Stimulated activated CD4-positive, alpha-beta T cell treated with anti-CD3 and anti-CD28 coated beads, Interleukin-1b, Interleukin-23, amount 100 ng/mL, for 4 hours (primary cell): ENCODE data around the gene DVL3.

Source experiments
- DNase-seq, 2 donors: peaks; one replicate each; pipeline ENCODE4 v3.0.0-alpha.2; 2020; ENCODE audit warnings: low read depth in 2 of 2

Gene DVL3

DNA sequence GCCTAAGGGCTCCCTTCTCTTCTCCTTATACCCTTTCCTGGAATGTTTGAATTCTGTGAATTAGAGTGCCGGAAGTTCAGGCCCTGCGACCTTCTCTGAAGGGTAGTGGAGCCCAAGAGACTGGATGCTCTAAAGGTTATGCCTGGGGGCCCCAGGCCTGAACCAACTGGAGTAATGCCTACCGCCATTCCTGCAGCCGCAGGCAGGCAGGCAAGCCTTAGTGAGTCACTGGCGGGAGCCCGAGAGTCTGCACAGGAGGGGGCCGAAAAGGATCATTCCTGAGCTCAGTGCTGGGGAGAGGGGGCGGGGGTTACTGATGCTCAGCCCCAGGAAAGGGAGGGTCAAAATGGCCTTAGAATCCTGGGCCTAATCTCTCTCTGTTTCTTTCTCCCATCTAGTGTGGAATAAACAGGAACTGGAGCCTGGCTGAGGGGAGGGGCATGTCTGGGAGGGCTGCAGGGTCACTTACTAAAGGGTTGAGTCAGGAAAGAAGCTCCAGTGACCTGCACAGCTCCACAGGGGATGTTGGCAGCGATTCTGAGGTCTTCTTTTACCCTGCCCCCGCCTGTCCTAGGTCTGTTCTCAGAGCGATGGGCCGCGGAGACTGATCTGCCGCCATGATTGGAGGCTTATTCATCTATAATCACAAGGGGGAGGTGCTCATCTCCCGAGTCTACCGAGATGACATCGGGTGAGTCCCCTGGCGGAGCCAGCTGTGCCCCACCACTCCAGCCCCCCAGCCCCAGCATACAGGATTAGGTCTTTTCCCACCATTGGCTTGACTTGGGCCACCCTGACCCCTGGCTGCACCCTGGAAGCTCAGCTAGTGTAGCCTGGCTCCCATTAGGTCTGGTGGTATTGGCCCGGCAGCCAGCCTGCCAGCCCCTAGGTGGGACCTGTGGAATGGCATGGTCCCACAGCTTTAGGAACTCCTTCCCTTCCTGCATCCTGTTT, 21.5 kb downstream of the DVL3 start:
- no peak for DNase-seq

GRCh38 chr3:184177331-184177731, 22.2 kb downstream of the DVL3 start:
- no peak for DNase-seq

DNA sequence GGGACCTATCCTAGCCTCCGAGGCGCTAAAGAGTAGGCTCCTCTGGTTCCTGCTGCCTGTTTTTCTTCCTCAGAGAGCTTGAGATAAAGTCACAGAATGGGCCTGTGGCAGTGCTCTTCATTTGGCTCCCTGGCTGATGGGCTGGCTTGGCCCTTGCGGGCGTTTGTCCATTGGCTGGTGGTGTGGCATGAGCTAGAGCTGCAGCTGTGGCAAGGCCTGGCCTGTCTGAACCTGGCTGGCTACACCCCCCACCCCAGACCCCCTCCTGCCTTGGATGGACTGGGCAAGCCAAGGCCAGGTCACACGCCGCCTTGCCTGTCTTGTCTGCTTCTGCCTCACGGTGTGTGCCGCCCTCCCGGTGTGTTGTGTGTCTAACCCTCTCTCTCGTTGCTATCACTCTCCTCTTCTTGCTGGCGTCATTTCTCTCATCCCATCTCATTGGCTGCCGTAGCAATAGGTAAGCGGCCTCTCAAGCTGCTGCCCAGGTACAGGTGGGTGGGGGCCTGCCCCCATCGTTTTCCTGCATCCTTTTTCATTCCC, 22.7 kb downstream of the DVL3 start:
- no peak for DNase-seq

DNA sequence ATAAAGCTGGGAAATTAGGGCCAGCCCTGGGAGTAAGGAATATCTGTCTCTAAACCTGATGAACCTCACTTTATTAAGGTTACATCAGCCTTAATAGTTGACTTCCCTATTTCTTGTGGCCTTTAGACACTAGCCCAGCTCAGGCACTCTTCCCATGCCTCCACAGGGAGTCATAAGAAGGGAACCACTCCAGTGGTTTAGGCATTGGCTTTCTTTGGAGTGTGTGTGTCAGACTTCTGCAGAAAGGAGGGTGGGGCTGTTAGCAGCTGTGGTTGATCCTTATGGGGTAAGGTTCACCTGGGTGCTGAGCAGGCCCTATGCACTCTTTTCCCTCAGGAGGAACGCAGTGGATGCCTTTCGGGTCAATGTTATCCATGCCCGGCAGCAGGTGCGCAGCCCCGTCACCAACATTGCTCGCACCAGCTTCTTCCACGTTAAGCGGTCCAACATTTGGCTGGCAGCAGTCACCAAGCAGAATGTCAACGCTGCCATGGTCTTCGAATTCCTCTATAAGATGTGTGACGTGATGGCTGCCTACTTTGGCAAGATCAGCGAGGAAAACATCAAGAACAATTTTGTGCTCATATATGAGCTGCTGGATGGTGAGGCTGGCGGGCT, 23.5 kb downstream of the DVL3 start:
- DNase-seq, result no peak

DNA sequence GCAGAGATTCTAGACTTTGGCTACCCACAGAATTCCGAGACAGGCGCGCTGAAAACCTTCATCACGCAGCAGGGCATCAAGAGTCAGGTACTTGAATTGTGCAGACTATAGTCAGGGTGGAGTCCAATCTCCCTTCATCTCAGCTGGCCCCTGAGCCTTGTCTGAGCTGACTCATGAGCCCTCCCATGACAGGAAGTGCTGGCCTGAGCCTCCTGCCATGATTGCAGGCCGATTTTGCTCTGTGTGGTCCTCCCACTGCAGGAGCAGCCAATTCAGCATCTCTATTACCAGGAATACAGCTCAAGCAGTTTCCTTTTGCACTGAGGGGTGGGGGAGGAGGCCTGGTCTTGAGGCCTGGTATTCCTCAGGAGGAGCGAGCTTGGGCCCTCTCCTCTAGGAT, 25.0 kb downstream of the DVL3 start:
- DNase-seq, result no peak

DNA sequence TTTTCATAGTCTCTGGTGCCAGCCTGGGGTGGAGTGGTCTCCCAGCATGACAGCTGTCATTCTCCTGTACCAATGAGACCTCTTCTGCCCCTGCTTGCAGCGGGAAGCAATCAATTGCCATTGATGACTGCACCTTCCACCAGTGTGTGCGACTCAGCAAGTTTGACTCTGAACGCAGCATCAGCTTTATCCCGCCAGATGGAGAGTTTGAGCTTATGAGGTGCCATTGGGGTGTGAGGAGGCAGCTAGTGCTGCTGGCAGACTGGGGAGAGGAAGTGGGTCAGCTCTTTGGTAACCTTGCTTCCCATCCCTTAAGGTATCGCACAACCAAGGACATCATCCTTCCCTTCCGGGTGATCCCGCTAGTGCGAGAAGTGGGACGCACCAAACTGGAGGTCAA, 26.4 kb downstream of the DVL3 start:
- DNase-seq, result no peak

- DNase-seq, result no peak
Observed at GRCh38 chr3:184183679-184184078, 28.5 kb downstream of the DVL3 start.

GRCh38 chr3:184184546-184185230, 29.5 kb downstream of the DVL3 start:
- no peak for DNase-seq

DNA sequence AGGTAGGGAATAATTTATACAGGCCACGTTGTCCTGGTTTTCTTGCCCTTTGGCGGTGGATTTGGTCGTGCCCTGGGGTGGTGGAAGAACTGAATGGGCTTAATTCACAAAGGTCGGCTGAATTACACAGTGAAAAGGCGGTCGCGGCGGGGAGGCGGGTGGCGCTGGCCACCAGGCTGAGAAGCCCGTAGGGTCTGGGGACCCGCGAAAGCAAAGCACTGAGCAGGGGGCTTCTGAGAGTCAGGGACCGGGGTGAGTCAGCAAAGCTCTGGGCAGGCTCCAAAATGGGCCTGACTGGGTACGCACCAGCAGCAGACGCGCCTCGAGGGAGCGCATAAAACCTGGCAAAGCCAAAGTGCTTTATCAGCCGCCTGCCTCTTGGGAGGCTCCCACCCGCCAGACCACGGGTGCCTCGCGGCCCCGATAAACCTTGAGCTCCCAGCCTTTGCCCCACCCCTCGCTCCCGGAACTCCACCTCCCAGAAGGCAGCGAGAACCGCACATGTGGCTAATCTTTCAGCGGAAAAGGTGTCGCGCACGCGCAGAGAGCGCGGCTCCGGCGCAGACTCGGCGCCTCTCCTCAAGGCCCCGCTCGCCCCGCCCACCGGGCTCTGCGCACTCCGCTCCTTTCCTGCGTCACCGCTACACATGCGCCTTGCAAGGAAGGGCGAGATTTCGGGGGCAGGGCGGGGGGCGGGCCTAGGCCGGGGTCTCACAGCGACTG, 30.4 kb downstream of the DVL3 start:
- DNase-seq, result peak; percentile 99

DNA sequence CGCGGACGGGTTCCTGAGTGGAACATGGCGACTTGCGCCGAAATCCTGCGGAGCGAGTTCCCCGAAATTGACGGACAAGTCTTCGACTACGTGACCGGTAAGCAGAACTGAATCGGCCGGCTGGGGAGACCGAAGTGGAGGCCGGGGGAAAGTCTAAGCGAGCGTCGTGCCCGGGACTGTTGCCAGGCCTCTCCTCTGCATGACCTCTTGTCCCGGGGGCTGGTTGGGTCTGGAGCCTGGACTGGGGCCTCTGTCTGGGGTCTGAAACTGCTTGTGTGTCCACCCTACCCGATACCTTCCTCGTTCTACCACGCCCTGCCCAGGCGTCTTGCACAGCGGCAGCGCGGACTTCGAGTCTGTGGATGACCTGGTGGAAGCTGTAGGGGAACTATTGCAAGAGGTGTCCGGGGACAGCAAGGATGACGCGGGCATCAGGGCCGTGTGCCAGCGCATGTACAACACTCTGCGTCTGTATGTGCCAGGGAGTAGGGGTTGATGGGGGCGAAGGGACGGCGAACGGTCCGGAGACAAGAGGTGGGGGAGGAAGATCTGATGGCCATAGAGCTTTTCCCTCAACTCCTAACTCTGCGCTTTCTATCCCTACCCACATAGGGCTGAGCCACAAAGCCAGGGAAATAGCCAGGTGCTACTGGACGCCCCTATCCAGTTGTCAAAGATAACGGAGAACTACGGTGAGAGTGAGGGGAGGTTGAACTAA, 31.2 kb downstream of the DVL3 start, which contains the start of gene ABCF3:
TSS of gene ABCF3 (plus strand) at position 16 of the 718 bp plus-strand sequence. CDS start at position 25, 9 bp downstream.
- peak in 1 of 2 donors; percentile 12 for DNase-seq

GRCh38 chr3:184186902-184187207, 31.7 kb downstream of the DVL3 start:
- DNase-seq, result no peak

DNA sequence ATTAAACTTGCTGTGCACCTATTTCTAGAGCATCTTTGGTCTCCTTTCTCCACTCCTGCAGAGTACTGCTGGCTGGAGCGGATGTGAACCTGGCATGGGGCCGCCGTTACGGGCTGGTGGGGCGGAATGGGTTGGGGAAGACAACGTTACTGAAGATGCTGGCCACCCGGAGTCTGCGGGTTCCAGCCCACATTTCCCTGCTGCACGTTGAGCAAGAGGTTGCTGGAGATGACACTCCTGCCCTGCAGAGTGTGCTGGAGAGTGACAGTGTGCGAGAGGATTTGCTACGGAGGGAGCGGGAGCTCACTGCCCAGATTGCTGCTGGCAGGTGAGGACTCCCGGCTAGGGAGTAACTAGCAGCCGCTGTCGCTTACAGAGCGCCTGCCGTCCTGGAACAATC, 32.9 kb downstream of the DVL3 start:
- no peak for DNase-seq

- no peak for DNase-seq
Observed at GRCh38 chr3:184189421-184189820, 34.2 kb downstream of the DVL3 start.

- no peak for DNase-seq
Observed at GRCh38 chr3:184192889-184193288, 37.7 kb downstream of the DVL3 start.

GRCh38 chr3:184193991-184194539, 38.9 kb downstream of the DVL3 start:
- DNase-seq, result no peak

GRCh38 chr3:184196536-184196935, 41.4 kb downstream of the DVL3 start:
- DNase-seq, result no peak

- no peak for DNase-seq
Observed at GRCh38 chr3:184198509-184198908, 43.3 kb downstream of the DVL3 start.

GRCh38 chr3:184200825-184201224, 45.6 kb downstream of the DVL3 start:
- DNase-seq, result no peak

DNA sequence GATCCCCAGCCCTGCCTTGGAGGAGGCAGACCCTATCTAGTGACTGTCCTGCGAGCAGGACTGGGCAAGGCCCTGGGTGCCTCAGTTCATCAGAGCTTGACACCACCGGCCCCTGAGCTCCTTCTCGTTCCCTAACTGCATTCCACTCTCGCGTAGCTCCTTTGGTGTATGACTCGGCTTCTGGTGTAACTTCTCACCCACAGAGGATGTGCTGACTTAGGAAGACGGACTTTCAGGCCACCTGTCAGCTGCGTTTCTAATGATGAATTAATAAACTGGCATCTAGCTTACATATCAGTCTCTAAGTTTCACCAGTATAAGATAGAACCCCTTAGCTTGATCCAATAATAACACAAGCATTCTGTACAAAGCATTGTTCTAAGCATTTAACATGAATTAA, 48.3 kb downstream of the DVL3 start:
- DNase-seq, result no peak

DNA sequence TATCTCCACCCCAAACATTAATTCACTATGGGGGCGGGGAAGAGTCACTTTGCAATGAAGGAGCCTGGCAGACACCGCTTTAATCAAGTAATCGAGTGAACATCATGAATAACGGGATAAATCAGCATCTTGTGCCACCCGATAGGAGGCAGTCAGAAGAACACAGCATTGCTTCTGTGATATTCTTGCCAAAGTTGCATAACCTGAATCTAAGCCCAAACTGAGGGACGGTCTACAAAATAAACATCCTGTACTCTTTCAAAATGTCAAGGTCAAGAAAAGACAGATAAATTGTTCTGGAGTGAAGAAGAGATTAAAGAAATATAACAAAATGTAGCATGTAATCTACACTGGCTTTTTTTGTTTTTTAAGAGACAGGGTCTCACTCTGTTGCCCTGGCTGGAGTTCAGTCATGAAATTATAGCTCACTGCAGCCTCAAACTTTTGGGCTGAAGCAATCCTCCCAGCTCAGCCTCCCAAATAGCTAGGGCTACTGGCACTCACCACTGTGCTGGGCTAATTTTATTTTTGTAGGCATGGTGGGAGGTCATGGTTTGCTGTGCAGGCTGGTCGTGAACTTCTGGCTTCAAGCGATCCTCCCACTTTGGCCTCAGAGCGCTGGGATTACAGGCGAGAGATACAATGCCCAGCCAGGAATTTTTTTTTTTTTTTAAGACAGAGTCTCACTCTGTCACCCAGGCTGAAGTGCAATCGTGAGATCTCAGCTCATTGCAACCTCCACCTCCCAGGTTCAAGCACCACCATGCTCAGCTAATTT, 54.2 kb downstream of the DVL3 start:
- no peak for DNase-seq
